ENCODE results near the gene TMEM52.

DNA sequence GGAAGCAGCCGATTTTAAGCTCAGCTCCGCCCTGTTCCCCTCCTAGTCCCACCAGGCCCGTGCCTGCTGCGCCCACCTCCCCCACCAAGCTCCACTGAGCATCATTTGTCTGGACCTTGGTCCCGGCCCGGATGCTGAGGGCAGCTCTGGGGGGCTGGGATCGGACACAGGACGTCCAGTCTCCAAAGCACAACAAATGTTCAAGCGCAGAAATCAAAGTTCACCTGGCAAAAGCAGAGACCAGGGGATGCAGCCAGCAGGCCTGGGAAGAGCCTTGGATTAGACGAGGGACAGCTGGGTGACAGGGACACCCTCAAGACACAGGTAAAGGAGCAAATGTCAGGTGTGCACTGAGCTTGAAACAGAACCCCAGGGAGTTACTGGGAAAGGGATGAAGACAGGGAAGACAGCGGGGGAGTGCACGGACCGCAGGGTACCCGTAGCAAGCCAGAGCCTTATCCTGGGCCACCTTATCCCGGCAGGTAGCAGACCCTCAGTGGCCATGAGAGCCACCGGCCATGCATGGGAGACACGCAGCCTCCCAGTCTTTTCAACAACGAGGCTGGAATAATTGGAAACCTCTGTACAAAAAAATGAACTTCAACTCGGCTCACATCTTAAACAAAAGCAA, 22.2 kb upstream of the TMEM52 start:
- TF ChIP-seq TAF1 (IDR thresholded peaks at IDR 0.05; ENCODE audit: low read depth) (no peak), CTCF (IDR thresholded peaks at IDR 0.05; ENCODE audit: poor library complexity, severe bottlenecking) (no peak), EZH2 (IDR thresholded peaks at IDR 0.05; ENCODE audit: borderline replicate concordance, insufficient read depth, low read length, poor library complexity, severe bottlenecking) (no peak), REST (IDR thresholded peaks at IDR 0.05; ENCODE audit: borderline replicate concordance) (no peak)
